ENCODE data around the gene GPX8.

The GPX8 gene

GRCh38 chr5:55211184-55211874 lies 51.4 kb downstream of the GPX8 start:
- TF ChIP-seq CSRNP3 (CRISPR knock-in tag; IDR thresholded peaks at IDR 0.05) (no peak), ESRRG (CRISPR knock-in tag; IDR thresholded peaks at IDR 0.05) (no peak), GLIS3 (CRISPR knock-in tag; IDR thresholded peaks at IDR 0.05) (no peak), ZFP30 (CRISPR knock-in tag; IDR thresholded peaks at IDR 0.05) (no peak), SNAI2 (CRISPR knock-in tag; IDR thresholded peaks at IDR 0.05) (no peak), TSHZ2 (CRISPR knock-in tag; IDR thresholded peaks at IDR 0.05) (no peak), PPARA (CRISPR knock-in tag; IDR thresholded peaks at IDR 0.05; ENCODE audit: borderline replicate concordance) (no peak), ZC3H10 (CRISPR knock-in tag; IDR thresholded peaks at IDR 0.05) (no peak)
- TF ChIP-seq, protein P1, sequence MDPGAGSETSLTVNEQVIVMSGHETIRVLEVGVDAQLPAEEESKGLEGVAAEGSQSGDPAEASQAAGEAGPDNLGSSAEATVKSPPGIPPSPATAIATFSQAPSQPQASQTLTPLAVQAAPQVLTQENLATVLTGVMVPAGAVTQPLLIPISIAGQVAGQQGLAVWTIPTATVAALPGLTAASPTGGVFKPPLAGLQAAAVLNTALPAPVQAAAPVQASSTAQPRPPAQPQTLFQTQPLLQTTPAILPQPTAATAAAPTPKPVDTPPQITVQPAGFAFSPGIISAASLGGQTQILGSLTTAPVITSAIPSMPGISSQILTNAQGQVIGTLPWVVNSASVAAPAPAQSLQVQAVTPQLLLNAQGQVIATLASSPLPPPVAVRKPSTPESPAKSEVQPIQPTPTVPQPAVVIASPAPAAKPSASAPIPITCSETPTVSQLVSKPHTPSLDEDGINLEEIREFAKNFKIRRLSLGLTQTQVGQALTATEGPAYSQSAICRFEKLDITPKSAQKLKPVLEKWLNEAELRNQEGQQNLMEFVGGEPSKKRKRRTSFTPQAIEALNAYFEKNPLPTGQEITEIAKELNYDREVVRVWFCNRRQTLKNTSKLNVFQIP (CRISPR knock-in tag; IDR thresholded peaks at IDR 0.05; ENCODE audit: borderline replicate concordance, low read depth) = no peak
- no peak for ATAC-seq
